Posterior cingulate gyrus (tissue), 11 donors: ENCODE measurements around the gene SLC18A2.
A peak's percentile ranks its signal among the peaks of the same experiment; 100 is the strongest.
"Not testable (repeated sequence)": the region's sequence is repeated elsewhere in the genome, so short reads cannot be mapped to it uniquely, and the experiment has no call there.

Experiments
- DNase-seq, 10 donors: peaks; one replicate each; pipeline versions ENCODE4 v3.0.0 to v3.0.0-alpha.2; 2020 to 2021; ENCODE audit warnings: mixed read lengths in 3 of 10
- intact Hi-C: fragments of 100-400 bp; cut with DNase I; formaldehyde crosslinking; loops from one replicate; pipeline ENCODE4 v1.15.1; 2023

Gene SLC18A2

GRCh38 chr10:117230107-117230506 is 10.8 kb upstream of the SLC18A2 start:
- intact Hi-C loops, DNase-seq: not testable (repeated sequence)

GRCh38 chr10:117237401-117237991 is 3.4 kb upstream of the SLC18A2 start:
- no peak for DNase-seq
- intact Hi-C loops, result no loop called here

GRCh38 chr10:117239051-117239450 is 1.9 kb upstream of the SLC18A2 start:
- intact Hi-C loops, result no loop called here
- DNase-seq, result peak in 1 of 10 donors; percentile 54

- DNase-seq, result peak in 1 of 10 donors; percentile 45
- intact Hi-C loops, result no loop called here
Measured at GRCh38 chr10:117239721-117240620, 943 bp upstream of the SLC18A2 start.

- intact Hi-C loops, result no loop called here
- DNase-seq, result peak in 1 of 10 donors; percentile 77
Measured at GRCh38 chr10:117241541-117242462, 888 bp downstream of the SLC18A2 start.

DNA sequence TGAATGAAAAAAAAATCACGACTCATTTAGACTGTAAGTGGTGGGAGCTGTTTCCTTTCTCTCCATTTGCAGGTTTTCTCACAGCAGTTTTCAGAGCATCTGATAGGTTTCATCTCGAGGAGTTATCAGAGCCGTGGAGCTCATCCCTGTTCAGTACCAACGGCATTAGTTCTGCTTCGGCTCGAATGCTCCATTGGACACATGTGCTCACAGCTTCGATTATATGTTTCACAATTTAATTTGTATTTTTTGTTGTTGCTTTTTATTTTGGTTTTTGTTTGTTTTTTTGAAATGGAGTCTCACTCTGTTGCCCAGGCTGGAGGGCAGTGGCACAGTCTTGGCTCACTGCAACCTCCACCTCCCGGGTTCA is 1.5 kb downstream of the SLC18A2 start:
- intact Hi-C loops, result no loop called here
- DNase-seq, result no peak

- intact Hi-C loops, result no loop called here
- DNase-seq, result no peak
Measured at GRCh38 chr10:117246997-117247671, 6.2 kb downstream of the SLC18A2 start.

DNA sequence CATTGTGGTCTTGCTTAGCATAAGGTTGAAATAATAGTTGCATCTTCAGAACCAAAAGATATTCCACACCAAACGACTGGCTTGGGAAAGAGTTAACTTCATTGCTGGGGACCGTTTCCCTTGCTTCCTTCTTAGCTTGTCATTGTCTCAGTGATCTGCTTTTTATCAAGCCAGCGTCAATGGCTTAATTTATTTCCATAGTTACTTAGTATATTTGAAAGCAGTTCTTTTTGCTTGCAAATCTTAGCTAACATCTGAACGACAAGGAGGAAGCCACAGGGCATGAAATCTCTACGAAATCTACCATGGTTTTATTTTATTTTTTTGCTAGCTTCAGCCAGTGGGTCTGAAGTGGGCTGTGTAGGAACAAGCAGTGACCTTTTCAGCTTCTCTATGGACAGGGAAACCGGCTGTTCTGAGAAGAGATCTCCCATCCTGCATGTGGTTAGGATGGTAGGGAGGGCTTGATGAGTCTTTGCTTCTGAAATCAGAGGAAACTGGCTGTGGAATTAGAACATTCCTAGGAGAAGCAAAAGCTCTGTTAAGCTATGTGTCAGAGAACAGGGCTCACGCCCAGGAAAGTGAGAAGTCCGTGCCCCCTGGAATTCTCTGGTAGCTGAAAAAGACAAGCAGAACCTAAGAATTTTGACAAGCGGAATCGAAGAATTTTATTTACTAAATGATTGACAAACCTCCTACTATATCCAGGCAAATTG is 8.0 kb downstream of the SLC18A2 start:
- no peak for DNase-seq
- intact Hi-C loops, result no loop called here

GRCh38 chr10:117249493-117250093 is 8.7 kb downstream of the SLC18A2 start:
- intact Hi-C loops, result no loop called here
- DNase-seq, result no peak

DNA sequence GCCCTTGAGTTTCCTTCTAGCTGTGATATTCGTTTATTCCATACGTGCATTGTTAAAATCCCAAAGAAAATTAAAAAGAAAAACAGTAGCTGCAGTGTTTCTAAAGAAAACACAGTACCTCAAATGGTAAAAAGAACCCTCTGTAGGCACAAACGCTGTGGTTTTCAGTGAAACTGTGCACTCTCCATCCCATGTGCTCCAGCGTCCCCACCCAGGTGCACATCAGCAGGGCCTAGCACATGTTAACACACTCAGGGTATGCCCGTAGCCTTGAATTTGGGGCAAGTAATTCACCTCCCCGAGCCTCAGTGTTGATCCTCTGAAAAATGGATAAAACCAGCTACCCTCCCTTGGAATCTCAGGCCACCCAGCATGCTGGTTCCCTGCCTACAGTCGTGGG is 9.5 kb downstream of the SLC18A2 start:
- intact Hi-C loops, result no loop called here
- no peak for DNase-seq

DNA sequence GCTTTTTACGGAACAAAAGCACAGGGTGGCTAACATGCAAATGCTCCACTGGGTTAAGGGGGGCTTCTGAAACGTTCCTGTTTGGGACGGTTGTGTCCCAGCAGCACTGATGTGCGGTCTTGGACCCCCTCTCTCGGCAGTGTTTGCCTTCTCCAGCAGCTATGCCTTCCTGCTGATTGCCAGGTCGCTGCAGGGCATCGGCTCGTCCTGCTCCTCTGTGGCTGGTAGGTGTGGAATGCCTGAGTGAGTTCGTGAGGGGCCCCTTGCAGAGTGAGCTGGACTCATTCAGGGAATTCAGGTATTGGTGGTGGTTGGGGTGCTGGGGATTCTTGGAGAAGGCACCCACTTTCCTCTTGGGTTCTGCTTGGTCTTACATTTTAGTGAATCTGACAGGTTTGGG is 13.0 kb downstream of the SLC18A2 start:
- intact Hi-C loops, result no loop called here

DNA sequence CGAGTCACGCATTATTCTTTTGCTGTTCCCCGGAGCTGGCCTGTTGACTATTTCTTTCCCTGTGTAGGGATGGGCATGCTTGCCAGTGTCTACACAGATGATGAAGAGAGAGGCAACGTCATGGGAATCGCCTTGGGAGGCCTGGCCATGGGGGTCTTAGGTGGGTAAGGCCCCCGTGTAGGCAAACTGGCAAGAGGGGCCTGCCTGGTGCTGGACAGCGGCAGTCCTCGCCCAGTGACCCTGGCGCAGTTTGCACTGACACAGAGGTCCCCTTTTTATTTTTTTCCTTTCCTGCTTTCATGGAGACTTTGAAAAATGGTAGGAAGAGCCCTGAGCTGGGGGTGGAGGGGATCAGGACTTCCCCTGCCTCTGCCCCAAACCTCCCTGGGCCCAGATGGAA is 13.4 kb downstream of the SLC18A2 start:
- DNase-seq, result no peak
- intact Hi-C loops, result no loop called here

More for the DNA sequence above, 13.0 kb downstream of the SLC18A2 start:
- DNase-seq, result no peak

DNA sequence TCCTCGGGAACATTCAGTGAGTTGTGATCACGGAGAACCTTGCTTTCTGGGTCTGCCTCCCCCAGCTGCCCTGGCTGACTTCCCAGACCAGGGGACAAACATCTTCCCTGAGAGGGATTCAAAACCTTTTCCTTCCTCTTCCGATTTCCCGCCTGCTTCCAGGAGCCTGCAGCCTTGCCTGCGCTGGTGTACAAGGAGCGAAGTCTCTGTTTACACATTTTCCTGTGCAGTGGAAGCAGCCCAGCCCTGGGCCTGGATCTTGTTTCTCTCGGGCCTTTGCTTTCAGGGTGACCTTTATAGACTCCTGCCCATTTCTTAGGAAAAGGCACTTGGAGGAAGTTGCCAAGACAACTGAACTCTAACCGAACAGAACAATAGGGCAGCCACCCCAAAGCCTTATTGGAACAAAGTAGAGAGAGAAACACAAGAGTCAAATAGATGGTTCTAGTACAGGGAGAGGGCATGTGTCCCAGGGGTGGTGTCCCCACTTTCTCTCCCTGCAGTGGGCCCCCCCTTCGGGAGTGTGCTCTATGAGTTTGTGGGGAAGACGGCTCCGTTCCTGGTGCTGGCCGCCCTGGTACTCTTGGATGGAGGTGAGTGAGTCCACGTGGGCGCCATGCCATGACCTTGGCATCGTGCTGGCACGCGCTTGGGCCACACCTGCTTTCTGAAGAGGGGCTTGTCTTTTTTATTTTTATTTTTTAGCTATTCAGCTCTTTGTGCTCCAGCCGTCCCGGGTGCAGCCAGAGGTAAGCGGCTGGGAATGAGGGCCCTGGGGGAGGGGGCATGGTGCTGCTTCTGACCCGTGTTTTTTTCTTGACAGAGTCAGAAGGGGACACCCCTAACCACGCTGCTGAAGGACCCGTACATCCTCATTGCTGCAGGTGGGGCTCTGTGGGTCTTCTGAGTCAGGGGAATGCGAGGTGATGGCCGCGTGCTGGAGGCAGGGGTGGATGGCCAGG is 14.1 kb downstream of the SLC18A2 start:
- intact Hi-C loops, result no loop called here
- no peak for DNase-seq

DNA sequence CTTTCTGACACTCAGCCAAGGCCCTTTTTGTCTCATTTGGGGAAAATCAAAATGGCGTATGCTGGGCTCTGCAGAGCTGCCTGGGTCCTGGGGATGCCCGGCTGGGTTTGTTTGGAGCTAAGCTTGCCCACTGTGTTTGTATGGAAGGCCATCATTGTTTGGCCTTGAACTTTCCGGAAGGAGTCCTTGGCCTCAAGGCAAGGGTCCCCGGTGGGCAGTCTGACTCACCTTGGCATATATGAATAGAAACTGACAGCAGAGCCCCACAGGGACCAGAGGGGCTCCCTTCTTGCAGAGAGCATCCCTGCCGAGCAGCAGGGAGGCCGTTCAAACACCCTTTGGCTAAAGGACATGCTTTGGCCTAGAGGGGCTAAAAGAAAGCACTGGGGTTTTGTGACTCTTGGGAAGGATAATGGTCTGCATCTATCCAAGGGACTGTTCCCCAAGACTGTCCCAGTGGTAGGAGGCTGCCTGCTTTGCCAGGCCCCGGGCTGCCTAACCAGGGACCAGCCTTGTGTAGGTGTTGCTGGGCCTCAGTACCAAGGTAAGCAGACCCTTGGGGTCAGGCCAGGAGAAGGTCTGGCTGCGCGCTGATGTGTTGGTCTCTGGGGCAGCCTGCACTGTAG is 15.0 kb downstream of the SLC18A2 start:
- intact Hi-C loops, result no loop called here
- no peak for DNase-seq

- intact Hi-C loops, result no loop called here
- no peak for DNase-seq
Measured at GRCh38 chr10:117256910-117257309, 16.0 kb downstream of the SLC18A2 start.

GRCh38 chr10:117257721-117258120 is 16.8 kb downstream of the SLC18A2 start:
- DNase-seq, result no peak
- intact Hi-C loops, result no loop called here

GRCh38 chr10:117259279-117259678 is 18.4 kb downstream of the SLC18A2 start:
- intact Hi-C loops, result no loop called here
- no peak for DNase-seq

DNA sequence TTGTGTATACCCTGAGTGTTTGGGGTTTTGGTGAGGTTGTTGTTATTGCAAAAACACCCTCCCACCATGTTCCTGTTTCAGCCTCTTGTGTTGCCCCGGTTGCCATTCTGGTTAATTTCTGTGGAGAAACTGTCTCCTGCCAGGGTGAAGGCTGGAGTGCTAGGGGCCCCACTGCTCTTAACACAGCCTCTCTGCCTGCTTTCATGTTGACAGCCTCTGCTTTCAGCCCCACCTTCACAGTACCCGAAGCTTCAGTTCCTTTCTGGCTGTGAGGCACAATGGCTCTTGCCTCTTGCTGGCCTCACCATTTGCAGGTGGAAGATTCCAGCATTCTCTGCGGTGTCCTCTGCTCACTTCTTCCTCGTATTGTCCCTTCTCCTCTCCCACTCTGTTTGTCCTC is 19.2 kb downstream of the SLC18A2 start:
- intact Hi-C loops, result no loop called here

More for the DNA sequence above, 19.2 kb downstream of the SLC18A2 start:
- DNase-seq, result no peak
